Smooth muscle cell (in vitro differentiated cells): ENCODE data around the gene WHRN. TPM values are rescaled to one million over a fixed set of nuclear protein-coding genes. Genes with fewer than 3 reads are reported as not detected.

Source experiments
- DNase-seq: peaks from one replicate; lab custom pipeline; 2025; ENCODE audit not compliant: unreplicated experiment; lab: John Stamatoyannopoulos, UW
- H2AFZ ChIP-seq: fragments of 200-600 bp; sonication (generic); 2 replicates; pipeline ENCODE4 v1.6.0; 2016; ENCODE audit warnings: antibody characterized with exemption, low read depth, mild to moderate bottlenecking
- H3F3A ChIP-seq: fragments of 200-600 bp; sonication (generic); 2 replicates; pipeline ENCODE4 v1.6.0; 2017; ENCODE audit warnings: antibody characterized with exemption, low read depth
- H3K27ac ChIP-seq: fragments of 200-600 bp; sonication (generic); 2 replicates; pipeline ENCODE4 v1.5.1; 2016; ENCODE audit warnings: low read depth, mild to moderate bottlenecking
- H3K27me3 ChIP-seq: fragments of 200-600 bp; sonication (generic); 2 replicates; pipeline ENCODE4 v1.6.1; 2016; ENCODE audit warnings: low read depth, mild to moderate bottlenecking
- H3K36me3 ChIP-seq: fragments of 200-600 bp; sonication (generic); 2 replicates; pipeline ENCODE4 v1.5.1; 2016; ENCODE audit warnings: low read depth
- H3K4me1 ChIP-seq: fragments of 200-600 bp; sonication (generic); 2 replicates; pipeline ENCODE4 v1.5.1; 2016; ENCODE audit warnings: low read depth
- H3K4me2 ChIP-seq: fragments of 200-600 bp; sonication (generic); 2 replicates; pipeline ENCODE4 v1.6.0; 2016; ENCODE audit warnings: mild to moderate bottlenecking
- H3K4me3 ChIP-seq: fragments of 200-600 bp; sonication (generic); 2 replicates; pipeline ENCODE4 v1.5.1; 2016; ENCODE audit warnings: mild to moderate bottlenecking
- H3K79me2 ChIP-seq: fragments of 200-600 bp; sonication (generic); 2 replicates; pipeline ENCODE4 v1.6.0; 2016; ENCODE audit warnings: low read depth, mild to moderate bottlenecking
- H3K9ac ChIP-seq: fragments of 200-600 bp; sonication (generic); 2 replicates; pipeline ENCODE4 v1.6.0; 2016; ENCODE audit warnings: low read depth
- H3K9me3 ChIP-seq: fragments of 200-600 bp; sonication (generic); replicated peaks from 2 replicates; pipeline ENCODE4 v1.5.1; 2016; ENCODE audit warnings: low read depth
- H4K20me1 ChIP-seq: fragments of 200-600 bp; sonication (generic); 2 replicates; pipeline ENCODE4 v1.6.0; 2016; ENCODE audit warnings: low read depth
- WGBS: methylation state at CpG from one replicate; pipeline ENCODE4 v1.1.7; 2016; ENCODE audit warnings: low lambda C conversion rate; 5-methylcytosine and 5-hydroxymethylcytosine counted together
- polyA plus RNA-seq: library from polyadenylated mRNA; unstranded; fragments of >200 nt; fragmentation: Nextera tagmentation; extraction: Ambion mirVana; gene quantifications from 2 replicates; pipeline ENCODE4 v1.2.1, GENCODE V29; 2016
- total RNA-seq: library from RNA; depleted of rRNA; stranded (reverse); fragments of >200 nt; gene quantifications from 2 replicates; pipeline ENCODE4 v1.2.3, GENCODE V29; 2014
- TF ChIP-seq, protein P1 (sequence below): fragments of 200-600 bp; sonication (generic); IDR thresholded peaks from 2 replicates; pipeline ENCODE4 v1.5.1; 2017; ENCODE audit warnings: borderline replicate concordance, mild to moderate bottlenecking, antibody characterized with exemption; ENCODE audit not compliant: insufficient read depth, poor library complexity, severe bottlenecking

The WHRN gene
- total and polyA plus RNA-seq, 2 experiments from 2014 or later = 3.6 to 12.9 TPM

DNA sequence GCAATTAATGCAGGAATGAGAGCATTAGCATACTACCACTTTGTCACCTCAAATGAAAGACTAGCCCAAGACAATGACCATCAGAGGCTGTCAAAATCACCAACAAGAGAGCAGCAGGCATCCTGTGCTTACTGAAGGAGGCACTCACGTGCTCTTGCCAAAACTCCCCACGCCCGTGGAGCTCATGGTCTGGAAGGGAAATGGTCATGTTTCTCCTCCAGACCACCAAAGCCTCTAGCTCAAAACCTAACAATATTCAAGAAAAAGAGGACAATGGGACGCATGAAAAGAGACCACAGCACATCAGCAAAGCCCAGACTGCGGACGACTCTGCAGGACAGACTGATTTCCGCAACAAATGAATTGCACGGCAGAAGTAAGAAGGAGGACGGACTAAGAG is 130.3 kb downstream of the WHRN start:
- Histone ChIP-seq H3F3A (no peaks in the 10 kb centered on the region), H3K9me3 (no peaks in the 10 kb centered on the region), H3K27me3 (no peaks in the 10 kb centered on the region), H2AFZ (no peak overlapping the region), H3K79me2 (no peaks in the 10 kb centered on the region), H3K36me3 (no peaks in the 10 kb centered on the region), H3K4me3 (no peak overlapping the region), H3K9ac (no peak overlapping the region), H4K20me1 (peaks cover 8% of the 10 kb centered on the region), H3K4me2 (no peak overlapping the region), H3K4me1 (no peaks in the 10 kb centered on the region), H3K27ac (no peak overlapping the region)
- DNase-seq = no peak
- TF ChIP-seq, protein P1, sequence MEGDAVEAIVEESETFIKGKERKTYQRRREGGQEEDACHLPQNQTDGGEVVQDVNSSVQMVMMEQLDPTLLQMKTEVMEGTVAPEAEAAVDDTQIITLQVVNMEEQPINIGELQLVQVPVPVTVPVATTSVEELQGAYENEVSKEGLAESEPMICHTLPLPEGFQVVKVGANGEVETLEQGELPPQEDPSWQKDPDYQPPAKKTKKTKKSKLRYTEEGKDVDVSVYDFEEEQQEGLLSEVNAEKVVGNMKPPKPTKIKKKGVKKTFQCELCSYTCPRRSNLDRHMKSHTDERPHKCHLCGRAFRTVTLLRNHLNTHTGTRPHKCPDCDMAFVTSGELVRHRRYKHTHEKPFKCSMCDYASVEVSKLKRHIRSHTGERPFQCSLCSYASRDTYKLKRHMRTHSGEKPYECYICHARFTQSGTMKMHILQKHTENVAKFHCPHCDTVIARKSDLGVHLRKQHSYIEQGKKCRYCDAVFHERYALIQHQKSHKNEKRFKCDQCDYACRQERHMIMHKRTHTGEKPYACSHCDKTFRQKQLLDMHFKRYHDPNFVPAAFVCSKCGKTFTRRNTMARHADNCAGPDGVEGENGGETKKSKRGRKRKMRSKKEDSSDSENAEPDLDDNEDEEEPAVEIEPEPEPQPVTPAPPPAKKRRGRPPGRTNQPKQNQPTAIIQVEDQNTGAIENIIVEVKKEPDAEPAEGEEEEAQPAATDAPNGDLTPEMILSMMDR = no peak
- WGBS = 85% methylated on average over 9 of the region's 9 CpGs

DNA sequence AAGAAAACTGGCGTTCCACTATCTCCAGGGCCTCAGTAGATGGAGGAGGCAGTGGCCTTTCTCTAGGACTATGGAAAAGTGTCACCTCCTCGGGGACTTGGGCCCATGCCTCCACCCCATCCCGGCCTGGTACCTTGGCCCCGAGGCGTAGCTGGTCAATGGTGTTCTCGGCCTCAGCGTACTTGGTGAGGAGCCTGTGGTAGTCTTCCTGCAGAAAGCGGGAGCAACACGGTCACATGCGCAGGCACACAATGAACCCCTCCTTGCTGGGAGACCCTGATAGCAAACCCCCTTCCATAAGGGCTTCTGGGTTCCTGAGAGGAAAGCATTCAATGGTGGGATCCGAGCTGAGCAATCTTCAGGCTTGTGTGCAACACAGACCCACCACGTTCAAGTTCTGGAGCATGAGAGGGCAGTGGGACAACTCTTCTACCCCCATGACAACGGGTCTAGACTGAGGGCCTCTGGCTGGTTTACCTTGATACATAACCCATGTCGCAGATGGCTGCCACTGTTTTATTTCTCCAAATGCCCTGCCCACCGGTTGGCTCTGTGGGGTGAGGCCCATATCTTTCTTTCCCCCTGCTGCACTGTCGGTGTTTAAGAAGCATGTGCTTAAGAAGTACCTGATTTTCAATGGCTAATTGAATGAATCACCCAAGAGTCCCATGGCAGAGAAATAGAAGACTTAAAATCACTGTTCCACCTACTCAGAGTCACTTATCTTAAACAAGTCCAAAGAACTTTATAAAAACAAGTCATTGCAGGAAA is 131.1 kb downstream of the WHRN start:
- Histone ChIP-seq H4K20me1 (peaks cover 6% of the 10 kb centered on the region), H3K27me3 (no peaks in the 10 kb centered on the region), H3K4me3 (no peak overlapping the region), H3K4me1 (no peaks in the 10 kb centered on the region), H3F3A (no peaks in the 10 kb centered on the region), H3K27ac (no peak overlapping the region), H3K9ac (no peak overlapping the region), H3K4me2 (no peak overlapping the region), H3K9me3 (no peaks in the 10 kb centered on the region), H3K79me2 (no peaks in the 10 kb centered on the region), H2AFZ (no peak overlapping the region), H3K36me3 (no peaks in the 10 kb centered on the region)
- 95% methylated on average over 16 of the region's 16 CpGs for WGBS
- DNase-seq = no peak
- TF ChIP-seq, protein P1 = no peak

DNA sequence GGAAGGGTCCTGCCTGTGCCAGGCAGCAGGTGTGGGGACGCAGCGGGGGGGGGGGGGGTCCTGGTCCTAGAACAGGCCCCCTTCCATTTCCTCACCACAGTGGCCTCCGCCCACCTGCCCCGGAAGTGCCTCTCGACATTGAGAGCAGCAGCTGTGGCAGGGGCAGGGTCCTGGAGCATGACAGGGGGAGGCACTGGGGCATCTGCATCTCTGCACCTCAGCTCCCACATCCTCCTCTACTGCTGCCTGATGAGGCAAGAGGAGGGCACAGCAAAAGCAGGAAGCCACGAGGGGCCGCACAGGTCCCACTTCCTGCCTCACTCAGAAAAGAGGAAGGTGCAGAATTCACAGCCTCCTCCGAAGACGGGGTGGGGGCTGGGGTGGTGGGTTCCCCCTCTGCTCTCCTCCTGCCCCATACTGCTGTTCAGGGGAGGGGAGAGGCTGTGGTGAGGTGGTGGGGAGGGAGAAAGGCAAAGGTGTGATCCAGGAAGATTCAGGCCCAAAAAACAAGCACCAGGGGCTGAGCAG is 132.3 kb downstream of the WHRN start:
- no peaks in the 10 kb centered on the region for H3F3A ChIP-seq
- H3K36me3 ChIP-seq = no peaks in the 10 kb centered on the region
- no peak overlapping the region for H3K4me2 ChIP-seq
- DNase-seq = no peak
- no peak overlapping the region for H3K27ac ChIP-seq
- no peaks in the 10 kb centered on the region for H3K4me1 ChIP-seq
- H3K9ac ChIP-seq = no peak overlapping the region
- TF ChIP-seq, protein P1 = no peak
- H4K20me1 ChIP-seq = no peaks in the 10 kb centered on the region
- H3K9me3 ChIP-seq = no peaks in the 10 kb centered on the region
- no peaks in the 10 kb centered on the region for H3K79me2 ChIP-seq
- H3K4me3 ChIP-seq = no peak overlapping the region
- H3K27me3 ChIP-seq = no peaks in the 10 kb centered on the region
- H2AFZ ChIP-seq = no peak overlapping the region
- WGBS = 83% methylated on average over 9 of the region's 9 CpGs
